ENCODE results near the gene NOX1. TPM values are rescaled to one million over a fixed set of nuclear protein-coding genes. Genes with fewer than 3 reads are reported as not detected.
A peak's percentile ranks its signal among the peaks of the same experiment; 100 is the strongest.

Gene NOX1
- total RNA-seq: not detected in 2 replicates

DNA sequence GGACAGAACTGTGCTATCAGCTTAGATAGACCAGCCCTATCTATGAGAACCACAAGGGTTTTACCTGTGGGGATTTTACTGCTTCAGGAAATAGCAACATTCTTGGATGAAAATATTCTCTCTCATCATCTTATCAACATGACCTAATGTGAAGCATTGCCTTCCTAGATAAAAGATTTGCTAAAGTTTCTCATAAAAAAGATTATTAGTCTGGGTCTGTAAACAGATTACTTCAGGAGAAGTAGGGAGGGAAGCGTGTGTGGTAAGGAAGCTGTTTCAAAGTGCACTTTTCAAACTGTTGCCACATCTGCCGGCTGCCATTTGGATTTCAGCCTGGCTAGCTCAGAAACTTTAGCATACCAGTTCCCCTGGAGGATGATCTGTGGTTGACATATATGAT, at the start of gene NOX1:
NOX1 (minus strand) TSS at position 35 of the 400 bp plus-strand sequence. CDS start 220 bp downstream, outside the sequence.
- DNase-seq (ENCODE audit: low read depth, low spot score): no peak

DNA sequence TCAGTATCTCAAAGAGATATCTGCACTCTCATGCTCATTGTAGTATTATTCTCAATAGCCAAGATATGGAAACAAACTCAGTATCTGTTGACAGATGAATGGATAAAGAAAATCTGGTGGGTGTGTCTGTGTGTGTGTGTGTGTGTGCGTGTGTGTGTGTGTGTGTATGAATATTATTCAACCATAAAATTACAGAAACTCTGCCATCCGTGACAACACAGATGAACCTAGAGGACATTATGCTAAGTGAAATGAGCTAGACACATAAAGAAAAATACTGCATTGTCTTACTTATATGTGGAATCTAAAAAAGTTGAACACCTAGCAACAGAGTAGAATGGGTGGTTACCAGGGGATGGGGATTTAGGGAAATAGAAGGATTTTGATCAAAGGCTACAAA, 41.4 kb upstream of the NOX1 start:
- DNase-seq (ENCODE audit: low read depth, low spot score): no peak

DNA sequence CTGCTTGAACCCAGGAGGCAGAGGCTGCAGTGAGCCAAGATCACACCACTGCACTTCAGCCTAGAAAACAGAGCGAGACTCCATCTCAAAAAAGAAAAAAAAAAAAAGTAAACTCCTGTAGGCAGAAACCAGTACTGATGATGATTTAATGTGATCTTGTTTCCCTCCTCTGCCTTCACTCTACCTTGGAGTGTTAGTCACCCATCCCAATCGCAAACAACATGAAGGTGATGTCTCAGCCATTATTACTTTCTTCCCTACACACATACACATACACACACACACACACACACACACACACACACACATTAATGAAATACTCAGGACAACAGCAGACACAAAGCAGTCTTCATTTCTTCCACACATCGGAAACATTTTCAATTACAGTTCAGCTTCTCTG, 39.0 kb upstream of the NOX1 start:
- no peak for DNase-seq (ENCODE audit: low read depth, low spot score)

DNA sequence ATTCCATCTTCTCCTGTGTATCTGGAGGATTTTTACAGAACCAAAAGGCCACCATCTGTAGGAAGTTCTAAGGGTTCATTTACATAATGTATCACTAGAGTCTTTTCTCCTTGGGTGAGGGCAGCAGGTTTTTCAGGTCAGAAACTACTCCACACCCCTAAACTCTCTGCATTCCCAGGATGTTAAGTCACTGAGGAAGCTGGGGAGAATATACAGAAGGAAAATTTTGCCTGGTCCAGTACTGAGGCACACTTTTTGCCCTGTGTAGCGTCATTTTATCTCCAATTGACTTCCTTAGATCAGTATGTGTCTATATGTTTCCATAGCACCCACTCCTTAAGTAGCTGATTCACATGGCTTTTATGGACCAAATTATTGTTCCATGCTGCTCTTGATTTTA, 37.6 kb upstream of the NOX1 start:
- DNase-seq (ENCODE audit: low read depth, low spot score): no peak

DNA sequence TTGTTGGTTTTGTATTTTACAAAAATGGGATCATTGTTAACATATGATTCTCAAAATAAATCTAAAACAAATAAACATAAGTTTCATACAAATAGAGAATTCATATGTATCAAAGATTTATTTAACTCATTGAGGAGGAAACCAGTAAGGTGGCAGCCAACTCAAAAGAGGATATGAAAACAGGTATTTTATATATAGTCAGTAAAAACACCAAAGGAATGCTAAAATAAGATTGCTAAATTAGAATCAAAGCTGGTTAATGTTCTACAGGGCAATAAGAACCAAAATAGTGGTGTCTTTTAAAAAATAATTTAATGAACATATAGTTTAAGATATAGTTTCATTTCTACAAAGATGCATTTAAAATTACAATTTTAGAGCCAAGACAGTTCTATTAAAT, 31.5 kb upstream of the NOX1 start:
- DNase-seq (ENCODE audit: low read depth, low spot score): no peak

DNA sequence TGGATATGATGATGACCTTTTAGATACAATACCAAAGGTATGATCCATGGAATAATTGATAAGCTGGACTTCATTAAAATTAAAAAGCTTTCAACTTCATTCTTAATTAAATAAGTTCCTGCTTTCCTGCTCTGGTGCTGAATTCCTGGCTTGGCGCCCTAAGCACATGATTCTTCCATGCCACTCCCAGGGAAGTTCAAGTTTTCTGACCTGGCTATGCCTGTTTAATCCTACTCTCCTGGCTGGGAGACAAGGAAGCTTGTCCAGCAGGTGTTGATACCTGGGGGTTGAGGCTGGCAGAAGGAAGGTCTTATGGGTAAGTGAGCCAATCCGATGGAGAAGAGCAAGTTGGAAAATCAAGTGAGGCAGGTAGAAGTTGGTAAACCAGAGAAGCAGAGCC, 30.3 kb upstream of the NOX1 start:
- no peak for DNase-seq (ENCODE audit: low read depth, low spot score)

DNA sequence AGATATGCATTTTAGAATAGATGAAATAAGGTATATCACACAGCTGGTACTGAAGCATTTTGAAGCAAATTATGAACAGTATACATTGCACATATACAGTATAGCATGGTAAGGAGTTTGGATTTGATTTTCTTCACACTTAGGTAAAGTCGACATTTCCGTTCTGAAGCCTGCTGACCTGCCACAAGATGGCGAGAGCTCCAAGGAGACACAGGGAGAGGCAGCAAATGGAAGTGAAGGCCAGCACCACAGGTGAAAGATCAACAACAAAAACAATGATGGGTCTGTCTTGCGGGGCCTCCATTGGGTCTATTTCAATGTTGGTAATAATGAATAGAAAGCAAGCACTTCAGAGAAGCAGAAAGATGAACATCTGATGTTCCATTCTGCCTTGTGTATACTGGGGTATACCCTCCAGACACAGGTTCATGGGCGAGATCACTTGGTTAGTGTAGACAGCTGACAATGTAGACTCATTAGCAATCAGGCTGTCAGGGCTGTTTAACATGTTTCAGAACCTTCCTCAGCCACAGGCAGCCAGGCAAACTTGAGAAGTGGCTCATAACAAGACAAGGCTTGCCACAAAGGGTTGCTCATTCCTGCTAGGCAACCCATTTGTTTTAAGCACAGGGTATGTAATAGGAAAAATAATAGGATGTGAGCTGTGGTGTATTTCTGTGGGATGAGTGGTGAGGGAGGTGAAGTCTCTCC, 21.4 kb upstream of the NOX1 start:
- DNase-seq (ENCODE audit: low read depth, low spot score): no peak

DNA sequence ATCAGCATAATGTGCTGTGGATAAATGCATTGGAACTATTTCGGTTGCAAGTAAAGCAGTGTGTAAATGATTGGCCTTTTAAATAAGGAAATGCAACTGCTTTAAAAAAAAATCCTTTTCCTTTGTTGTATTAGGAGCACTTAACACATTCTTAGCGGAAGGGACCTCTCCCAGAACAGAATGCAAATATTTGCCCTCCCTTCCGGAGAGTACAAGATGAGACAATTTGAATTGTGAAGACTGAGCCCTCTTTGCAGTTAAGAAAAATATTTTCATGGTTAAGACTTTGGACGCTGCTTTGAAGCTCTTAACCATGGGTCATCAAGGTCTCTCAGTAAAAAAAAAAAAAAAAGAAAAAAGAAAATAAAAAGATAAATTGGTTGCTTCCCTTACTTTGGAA, 9.5 kb upstream of the NOX1 start:
- DNase-seq (ENCODE audit: low read depth, low spot score): peak; percentile 47

DNA sequence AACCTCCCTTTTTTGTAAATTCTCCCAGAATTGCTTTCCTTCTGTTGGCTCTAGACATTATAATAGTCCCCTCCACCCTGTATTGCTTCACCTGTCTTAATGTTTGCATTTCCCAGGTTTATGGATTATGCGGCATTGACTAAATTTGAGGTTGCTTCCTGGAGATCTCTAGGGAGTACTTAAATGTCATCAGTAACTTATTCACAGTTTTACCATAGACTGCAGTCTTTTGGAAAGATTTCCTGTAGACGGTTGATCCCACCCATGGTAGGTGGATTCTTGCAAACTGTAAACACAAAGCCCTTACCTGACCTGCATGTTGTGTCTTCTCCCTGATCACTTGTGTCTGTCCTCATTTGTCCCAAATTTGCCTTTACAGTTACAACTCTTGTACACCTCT, 6.2 kb upstream of the NOX1 start:
- no peak for DNase-seq (ENCODE audit: low read depth, low spot score)

DNA sequence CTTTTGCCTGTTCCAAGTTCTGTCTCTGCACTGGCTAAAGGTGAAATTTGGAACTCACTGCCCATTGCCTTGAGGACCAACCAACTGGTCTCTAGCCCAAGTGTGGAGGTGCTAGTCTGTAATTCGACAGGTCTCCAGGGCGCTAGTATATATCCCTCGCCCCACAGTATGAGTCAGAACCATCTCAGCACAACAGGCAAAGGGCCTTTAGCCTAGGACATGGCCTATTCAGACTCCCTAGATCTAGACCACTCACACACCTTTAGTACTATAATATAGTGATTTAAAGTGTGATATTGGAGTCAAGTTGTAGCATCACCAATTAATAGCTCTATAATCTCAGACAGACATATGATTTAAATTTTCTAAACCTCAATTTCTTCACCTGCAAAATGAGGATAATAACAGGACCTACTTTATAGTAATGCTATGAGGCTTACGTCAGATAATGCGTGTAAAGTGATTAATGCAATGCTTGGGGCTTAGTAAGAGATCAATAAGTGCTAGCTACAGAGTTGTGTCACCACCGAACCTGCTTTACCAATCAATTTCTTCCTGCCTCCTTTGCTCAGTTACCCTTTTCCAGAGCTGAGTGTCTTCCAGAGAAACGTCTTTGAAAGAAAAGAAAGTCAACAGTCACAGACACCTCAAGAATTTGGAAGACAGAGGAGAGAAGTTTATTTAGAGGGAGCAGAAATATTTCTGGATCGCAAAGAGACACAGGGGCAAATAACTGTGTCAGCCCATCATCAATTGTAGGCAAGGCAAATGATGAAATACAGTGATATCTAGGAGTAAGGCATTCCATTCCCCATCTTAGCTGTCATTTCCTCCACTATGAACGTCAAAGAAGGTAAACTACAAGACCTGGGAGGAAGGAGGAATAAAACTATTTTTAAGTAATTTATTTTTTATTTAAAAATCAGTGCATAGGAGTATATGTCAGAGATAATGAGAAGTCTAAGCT, 2.3 kb downstream of the NOX1 start:
- no peak for DNase-seq (ENCODE audit: low read depth, low spot score)

DNA sequence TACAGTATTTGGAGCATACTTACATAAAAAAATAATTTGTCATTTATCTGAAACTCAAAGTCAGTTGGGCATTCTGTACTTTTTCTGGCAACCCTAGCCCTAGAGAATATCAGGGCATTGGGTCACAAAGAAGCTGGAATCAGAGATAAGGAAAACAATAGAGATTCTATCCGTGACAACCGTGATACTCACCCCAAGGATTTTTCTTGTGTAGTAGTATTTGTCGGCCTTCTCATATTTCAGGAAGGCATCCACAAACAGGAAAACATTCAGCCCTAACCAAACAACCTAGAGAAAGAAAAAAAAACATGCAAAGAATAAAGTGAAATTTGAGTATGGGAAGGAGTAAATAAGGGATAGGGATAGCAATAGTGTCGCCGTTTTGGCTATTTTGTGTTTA, 3.6 kb downstream of the NOX1 start:
- DNase-seq (ENCODE audit: low read depth, low spot score): peak; percentile 8

DNA sequence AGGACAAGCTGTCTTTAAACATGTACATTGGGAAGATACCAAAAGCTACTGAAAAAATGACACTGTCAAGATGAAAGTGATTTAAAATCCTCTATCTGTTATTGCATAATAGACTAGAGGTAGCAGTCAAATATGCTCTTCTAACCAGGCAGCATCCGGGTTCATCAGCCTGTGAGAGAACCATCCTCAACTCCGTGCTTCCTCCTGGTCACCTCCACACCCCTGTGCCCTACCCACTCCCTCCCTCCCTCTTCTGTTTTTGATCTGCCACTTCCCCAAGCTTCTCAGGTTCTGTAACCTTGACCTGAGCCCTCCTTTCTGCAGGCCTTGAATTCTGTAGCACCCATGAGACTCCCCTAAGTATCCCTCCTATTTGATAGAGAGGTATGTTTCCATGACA, 5.9 kb downstream of the NOX1 start:
- no peak for DNase-seq (ENCODE audit: low read depth, low spot score)

DNA sequence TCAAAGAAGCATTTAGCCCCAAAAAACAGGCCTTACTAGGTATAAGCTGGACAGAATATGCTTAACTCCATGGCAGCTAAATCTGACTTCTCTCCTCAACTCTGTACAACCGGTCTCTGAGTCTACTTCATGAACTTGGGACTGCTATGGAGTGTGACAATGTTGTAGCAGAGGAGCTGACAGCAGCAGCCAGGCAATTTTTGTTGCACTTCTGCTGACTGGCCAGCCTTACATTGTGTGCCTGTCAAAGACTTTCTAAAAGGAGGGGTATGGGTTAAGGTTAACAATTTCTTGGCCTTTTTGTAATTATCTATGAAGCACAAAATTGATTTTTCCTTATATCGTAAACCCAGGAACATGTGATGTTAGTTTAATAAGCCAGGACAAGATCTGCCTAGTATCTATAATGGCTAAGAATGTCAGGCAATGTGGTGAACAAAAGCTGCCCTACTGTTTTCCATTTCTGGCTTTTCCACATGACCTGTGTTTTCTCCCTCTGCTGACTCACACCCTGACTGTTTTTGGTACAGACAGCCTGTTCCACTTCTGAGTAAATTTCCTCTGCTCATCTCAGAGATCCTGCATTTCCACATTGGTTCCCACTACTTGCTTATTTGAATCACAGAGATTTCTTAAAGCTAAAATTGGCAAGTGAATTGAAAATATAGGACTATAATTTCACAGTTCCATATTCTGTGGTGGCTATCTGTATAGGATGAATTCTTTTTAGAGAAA, 9.3 kb downstream of the NOX1 start:
- peak; percentile 17 for DNase-seq (ENCODE audit: low read depth, low spot score)

DNA sequence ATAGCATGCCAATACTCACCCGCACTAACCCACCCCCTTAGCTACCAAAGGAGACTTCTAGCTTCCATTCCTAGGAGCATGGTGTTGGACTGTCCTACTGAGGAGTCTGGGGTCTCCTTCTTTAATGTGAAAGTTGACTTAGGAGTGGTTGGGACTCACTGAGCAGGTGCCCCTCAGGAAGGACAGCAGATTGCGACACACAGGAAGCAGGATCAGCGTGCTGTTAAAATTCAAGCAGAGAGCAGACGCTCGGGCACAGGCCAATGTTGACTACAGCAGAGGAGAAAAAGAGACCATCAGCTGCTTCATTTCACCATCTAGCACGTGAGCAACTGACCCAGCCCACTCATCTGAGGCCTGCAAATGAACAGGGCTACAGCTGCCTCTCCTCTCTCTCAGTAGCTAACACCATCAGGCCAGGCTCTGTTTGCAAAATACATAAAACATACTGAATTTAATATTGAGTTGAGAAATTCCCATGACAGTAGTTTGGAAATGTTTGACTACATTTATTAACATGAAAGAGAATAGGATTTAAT, 10.8 kb downstream of the NOX1 start:
- DNase-seq (ENCODE audit: low read depth, low spot score): no peak

DNA sequence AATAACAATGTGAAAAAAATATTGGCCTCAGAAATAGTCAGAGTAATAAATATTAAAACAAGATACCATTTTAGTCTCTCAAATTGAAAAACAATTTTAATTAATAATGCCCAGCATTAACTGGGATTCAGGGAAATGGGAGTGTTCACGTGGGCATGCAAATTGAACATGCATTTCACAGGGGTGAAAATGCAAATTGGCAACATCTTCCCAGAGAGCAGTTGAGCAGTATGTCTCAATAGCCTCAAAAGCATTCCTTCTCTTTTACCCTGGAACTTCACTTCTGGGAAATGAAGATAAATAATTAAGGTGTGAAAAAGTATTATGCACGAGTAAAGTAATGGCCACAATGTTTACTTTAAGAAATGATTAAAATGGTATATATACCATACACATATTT, 21.3 kb downstream of the NOX1 start:
- DNase-seq (ENCODE audit: low read depth, low spot score): no peak

DNA sequence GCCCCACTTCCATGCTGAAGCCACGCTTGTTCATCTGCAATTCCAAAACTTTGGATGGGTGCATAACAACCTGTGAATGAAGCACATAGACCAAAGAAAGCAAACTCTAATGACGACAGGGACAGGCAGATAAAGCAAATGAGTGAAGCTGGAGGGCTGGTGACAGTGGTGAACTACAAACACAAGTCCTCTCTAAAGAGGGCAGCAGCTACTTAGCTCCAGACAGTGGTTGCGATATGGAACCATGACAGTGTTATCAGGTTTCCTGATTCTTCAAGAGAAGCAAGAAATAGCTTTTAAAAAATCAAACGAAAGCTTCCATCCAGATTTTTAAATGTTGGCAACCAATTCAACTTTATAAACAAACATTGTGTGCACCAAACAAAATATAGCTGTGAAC, 23.8 kb downstream of the NOX1 start:
- no peak for DNase-seq (ENCODE audit: low read depth, low spot score)

DNA sequence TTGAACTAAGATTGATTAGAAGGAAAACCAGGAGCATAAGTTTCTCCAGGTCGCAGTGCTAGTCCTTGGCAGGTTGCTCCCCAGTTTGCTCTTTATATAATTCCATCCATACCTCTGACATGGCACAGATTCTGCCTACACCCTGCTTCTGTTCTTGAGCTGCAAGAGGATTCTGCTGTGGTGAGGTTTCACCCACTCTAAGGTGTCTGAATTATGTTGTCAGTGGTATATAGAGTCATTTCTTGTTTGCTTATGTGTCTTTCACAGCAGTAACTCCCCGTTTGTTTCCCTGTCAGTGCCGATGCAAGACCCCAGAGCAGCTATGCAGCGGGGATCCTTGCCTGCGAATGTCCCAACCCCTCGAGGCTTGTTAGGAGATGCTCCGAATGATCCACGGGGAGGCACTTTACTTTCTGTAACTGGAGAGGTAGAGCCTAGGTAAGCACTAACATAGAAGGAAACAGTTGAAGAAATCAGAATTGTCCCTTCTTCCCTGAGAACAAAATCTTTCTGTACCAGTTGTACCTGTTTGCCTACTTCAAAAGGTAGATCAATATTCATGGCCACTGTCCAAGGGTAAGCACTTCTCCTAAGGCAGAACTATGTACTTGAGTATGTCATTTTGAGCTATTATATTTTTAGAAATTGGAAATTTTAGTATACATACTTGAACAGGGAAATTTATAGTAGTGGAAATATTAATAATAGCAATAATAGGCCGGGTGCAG, 42.8 kb downstream of the NOX1 start:
- no peak for DNase-seq (ENCODE audit: low read depth, low spot score)

DNA sequence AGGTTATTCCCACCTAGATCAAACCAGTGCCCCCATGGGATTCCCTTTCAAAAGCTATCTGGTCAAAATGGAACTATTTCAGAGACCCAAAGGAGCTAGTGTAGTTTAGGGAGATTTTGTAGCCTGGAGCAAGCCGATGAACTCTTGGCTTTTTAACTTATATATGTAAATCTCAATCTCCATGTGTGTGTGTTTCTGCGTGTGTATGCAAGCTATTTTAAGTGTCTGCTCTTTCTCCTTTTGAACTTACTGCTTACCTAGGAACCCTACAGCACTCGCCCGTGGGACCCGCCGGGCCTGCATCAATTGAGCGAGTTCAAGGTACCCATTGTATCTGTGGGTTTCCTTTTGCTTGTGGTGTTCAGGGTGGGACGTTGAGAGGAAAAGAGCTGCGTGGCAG, 43.6 kb downstream of the NOX1 start:
- no peak for DNase-seq (ENCODE audit: low read depth, low spot score)

DNA sequence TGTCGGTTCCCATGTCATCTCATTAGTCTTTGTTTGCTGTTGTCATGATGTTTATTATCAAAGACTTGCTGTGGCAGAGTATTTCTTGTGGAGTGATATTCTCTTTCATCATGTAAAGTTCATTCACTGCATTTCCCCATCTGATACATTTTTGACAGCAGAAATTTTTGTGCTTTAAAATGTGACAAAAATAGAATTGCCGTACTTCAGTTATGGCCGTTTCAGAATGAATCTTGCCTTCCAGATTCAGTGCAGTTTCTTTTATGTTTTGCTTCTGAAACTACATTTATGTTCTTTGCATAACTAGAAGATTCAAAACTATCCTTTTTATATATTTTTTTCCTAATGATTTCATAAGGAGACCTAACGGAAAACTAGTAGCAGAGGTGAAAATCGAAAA, 44.0 kb downstream of the NOX1 start:
- DNase-seq (ENCODE audit: low read depth, low spot score): no peak

DNA sequence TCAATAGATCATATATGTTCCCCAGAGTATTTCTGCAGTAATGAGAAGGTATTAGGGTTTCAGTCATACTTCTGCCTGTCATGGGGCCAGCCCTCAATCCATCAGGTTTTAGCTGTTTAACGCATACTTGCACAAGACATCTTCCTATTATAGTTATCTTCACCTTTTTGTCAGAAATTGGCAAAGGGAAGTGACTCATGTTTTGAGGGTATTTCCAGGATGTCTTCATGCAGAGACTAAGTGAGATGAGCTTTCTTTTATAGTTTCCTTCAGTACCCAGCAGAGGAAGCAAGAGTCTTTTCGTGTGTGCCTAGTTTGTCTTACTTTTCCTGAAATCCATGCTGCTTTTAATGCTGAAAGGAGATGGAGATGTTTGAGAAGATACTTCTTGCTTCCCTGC, 44.4 kb downstream of the NOX1 start:
- DNase-seq (ENCODE audit: low read depth, low spot score): no peak

Measured in pulmonary artery endothelial cell (primary cell).